Tibial nerve (tissue), 4 donors: ENCODE data around the gene IKZF5.

Source experiments
- CTCF ChIP-seq, 5 experiments: fragments of 200-600 bp in 3 of 5; fragments of 450-650 bp in 2 of 5; sonication (generic) in 3 of 5; IDR thresholded peaks; one replicate each; pipeline ENCODE4 v1.5.1; 2016 to 2019; ENCODE audit warnings: antibody characterized with exemption in 5 of 5, mild to moderate bottlenecking in 3 of 5, moderate library complexity in 2 of 5
- EP300 ChIP-seq, 2 donors: sonication (generic); formaldehyde crosslinking; IDR thresholded peaks; one replicate each; pipeline ENCODE4 v1.6.1; 2017; ENCODE audit warnings: antibody characterized with exemption in 2 of 2, mild to moderate bottlenecking in 1 of 2
- POLR2A ChIP-seq, 2 donors: fragments of 450-650 bp; IDR thresholded peaks; one replicate each; pipeline ENCODE4 v1.6.1; 2017; ENCODE audit warnings: antibody characterized with exemption in 2 of 2, mild to moderate bottlenecking in 2 of 2, moderate library complexity in 2 of 2

DNA sequence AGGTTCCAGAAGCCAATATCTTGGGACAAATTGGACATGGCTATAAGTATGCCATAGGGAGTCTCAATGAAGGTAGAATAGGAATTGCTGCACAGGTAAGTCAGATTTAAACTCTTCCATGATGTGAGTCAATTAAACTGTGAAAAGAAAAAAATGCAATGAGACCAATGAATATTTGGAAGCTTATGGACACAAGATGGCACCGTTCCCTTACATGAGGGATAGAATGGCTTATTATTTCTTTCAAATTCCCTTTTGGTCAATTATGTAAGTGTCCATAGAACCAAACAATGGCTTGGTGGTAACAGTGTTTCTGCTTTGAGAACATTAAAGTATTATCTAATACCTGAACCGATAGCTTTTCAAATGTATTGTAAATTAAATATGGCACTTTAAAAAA, 35.8 kb upstream of the IKZF5 start:
- no peak for TF ChIP-seq CTCF (IDR thresholded peaks at IDR 0.05)
- TF ChIP-seq POLR2A (IDR thresholded peaks at IDR 0.05), result no peak
- no peak for TF ChIP-seq EP300 (IDR thresholded peaks at IDR 0.05)
